GM10847 (cell line): ENCODE data around the gene YIPF6.

ENCODE experiments used
- POLR2A ChIP-seq: IDR thresholded peaks from 2 replicates; pipeline ENCODE4 v1.6.1; 2011; ENCODE audit not compliant: insufficient read length; ENCODE audit errors: extremely low read depth

YIPF6 gene, protein sequence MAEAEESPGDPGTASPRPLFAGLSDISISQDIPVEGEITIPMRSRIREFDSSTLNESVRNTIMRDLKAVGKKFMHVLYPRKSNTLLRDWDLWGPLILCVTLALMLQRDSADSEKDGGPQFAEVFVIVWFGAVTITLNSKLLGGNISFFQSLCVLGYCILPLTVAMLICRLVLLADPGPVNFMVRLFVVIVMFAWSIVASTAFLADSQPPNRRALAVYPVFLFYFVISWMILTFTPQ

DNA sequence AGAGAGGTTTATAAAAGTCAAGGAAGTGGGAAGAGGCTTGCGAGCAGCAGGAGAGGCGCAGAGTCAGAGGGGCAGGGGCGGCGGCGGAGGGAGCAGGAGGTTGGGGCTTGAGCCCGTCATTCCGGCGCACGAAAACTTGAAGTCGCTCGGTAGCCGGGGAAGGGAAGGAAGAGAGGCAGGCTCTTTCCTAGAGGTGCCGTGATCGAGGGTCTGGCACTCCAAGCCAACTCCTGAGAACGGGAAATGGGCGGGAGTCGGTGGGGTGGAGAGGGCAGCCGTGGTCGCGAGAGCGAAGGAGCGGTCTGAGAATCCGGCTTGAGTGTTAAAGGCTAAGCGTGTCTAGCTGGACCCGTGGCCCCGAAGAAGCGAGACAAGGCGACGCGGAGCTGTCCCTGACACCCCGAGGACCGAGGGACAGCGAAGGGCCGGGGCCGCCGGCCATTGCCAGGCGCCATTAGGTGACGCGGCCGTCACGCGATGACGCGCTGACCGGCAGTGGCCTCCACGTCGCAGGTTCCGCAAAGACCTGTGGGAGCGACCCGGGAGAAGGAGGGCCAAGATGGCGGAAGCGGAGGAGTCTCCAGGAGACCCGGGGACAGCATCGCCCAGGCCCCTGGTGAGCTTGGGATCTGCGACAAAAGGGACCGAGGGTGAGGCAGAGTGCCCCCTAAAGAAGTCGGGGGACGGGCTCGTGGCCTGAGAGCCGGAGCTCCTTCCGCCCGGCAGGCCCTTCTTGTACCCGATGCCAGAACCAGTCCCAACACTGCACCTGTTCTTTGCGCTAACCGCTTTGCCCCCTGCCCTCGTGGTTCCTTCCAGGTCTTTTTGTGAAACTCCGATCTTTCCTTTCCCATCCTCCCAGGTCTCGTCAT, at the start of gene YIPF6:
YIPF6 (plus strand) TSS at position 544 of the 872 bp plus-strand sequence; CDS start at position 560, 16 bp downstream.
- TF ChIP-seq POLR2A = peak; percentile 82

DNA sequence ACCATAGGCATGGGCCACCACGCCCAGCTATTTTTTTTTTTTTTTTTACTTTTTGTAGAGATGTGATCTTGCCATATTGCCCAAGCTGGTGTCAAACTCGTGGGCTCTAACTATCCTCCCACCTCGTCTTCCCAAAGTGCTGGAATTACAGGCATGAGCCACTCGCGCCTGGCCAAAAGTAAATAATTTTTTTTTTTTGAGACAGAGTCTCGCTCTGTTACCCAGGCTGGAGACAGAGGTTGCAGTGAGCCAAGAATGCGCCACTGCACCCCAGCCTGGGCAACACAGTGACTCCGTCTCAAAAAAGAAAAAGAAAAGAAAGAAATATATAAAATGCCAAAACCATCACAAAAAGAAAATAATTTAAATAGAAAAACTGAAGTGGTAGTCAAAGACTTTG, 47.1 kb upstream of the YIPF6 start:
- TF ChIP-seq POLR2A = no peak

DNA sequence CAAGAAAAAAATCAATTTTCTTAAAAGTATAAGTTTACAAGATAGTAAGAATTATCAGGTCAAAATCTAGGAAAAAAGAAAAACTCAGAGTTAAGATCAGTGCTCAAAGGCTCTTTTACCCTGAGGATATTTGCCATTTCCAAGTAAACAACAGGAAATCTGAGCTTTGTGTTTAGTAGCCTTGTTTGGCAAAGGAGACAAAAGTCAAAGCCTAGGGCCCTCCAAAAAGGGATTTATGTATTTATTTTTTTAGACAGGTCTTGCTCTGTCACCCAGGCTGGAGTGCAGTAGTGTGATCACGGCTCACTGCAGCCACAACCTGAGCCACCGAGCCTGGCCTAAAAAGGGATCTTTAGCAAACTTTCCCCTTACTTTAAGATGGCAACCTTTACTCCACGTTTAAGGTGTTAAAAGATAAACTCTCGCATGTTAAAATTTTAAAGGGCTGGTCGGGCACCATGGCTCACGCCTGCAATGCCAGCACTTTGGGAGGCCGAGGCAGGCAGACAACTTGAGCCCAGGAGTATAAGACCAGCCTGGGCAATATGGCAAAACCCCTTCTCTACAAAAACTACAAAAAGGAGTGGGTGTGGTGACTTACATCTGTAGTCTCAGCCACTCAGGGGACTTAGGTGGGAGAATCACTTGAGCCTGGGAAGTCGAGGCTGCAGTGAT, 44.2 kb upstream of the YIPF6 start:
- no peak for TF ChIP-seq POLR2A

DNA sequence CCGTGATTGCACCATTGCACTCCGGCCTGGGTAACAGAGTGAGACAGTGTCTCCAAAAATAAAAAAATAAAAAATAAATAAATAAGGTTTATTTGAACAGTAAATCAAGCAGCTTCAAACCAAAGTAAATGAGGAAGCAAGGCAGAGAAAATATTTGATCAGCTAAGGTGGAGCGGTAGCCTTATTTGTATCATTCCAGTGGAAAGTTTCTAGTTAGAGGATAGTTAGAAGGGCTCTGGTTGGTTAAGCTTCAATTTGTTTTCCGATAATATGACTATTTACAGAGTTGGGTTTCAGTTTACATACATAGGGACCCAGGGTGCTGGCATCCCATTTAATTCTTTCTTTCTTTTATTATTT, 43.7 kb upstream of the YIPF6 start:
- no peak for TF ChIP-seq POLR2A

DNA sequence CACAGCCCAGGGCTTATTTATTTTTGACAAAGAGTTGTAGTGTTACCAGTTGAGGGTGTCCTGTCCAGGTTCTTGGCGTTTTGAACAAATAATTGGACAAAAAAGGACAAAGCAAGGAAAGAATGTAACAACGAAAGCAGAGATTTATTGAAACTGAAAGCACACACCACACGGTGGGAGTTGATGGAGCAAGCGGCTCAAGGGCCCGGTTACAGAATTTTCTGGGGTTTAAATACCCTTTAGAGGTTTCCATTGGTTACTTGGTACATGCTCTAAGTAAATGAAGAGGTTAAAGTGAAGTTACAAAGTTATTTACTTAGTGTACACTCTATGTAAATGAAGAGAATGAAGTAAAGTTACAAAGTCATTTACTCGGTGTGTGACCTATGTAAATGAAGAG, 37.8 kb upstream of the YIPF6 start:
- TF ChIP-seq POLR2A = no peak

DNA sequence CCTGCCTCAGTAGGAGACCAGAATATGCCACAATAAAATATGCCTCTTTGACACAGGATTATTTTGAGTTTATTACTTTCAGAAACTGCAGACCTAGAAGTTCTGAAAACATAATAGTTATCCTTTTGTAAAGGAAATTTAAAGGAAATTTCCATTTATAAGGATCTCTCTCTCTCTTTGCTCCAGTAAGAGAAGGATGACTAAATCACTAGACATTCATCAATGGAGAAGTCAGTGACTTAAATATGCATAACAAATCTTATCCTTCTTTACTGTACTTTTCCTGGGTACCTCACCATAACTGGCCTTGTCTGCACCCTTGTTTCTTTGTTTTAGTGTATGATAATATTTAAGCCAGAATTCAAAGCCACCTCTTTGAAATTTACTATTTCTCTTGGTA, 37.3 kb upstream of the YIPF6 start:
- TF ChIP-seq POLR2A = no peak

DNA sequence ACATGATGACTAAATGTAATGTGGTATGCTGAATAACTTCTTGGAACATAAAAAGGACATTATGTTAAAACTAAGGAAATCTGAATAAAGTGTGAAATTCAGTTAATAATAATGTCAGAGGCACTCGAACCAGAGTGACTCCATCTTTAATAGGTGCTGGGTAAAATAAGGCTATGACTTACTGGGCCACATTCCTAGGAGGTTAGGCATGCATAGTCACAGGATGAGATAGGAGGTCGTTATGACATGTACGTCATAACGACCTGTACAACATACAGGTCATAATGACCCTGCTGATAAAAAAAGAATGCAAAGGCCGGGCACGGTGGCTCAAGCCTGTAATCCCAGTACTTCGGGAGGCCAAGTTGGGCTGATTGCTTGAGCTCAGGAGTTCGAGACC, 36.7 kb upstream of the YIPF6 start:
- no peak for TF ChIP-seq POLR2A

DNA sequence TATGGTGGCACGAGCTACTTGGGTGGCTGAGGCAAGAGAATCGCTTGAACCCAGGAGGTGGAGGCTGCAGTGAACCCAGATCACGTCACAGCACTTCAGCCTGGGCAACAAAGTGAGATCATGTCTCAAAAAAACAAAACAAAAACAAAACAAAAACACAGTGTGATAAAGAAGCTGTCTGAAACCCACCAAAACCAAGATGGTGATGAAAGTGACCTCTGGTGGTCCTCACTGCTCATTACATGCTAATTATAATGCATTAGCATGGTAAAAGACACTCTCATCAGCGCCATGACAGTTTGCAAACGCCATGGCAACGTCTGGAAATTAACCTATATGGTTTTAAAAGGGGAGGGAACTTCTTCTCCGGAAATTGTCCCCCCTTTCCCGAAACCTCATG, 36.2 kb upstream of the YIPF6 start:
- TF ChIP-seq POLR2A = no peak

DNA sequence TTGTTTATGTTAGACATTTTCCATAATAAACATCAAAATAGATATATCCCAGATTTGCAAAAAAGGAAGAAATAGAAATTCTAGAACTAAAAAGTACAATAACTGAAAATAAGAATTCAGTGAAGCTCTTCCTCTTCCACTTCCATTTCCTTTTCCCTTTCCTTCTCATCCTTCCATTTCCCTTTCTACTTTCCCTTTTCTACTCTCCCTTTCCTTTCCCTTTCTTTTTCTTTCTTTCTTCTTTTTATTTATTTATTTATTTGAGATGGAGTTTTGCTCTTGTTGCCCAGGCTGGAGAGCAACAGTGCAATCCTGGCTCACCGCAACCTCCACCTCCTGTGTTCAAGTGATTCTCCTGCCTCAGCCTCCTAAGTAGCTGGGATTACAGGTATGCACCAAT, 35.0 kb upstream of the YIPF6 start:
- TF ChIP-seq POLR2A = no peak

DNA sequence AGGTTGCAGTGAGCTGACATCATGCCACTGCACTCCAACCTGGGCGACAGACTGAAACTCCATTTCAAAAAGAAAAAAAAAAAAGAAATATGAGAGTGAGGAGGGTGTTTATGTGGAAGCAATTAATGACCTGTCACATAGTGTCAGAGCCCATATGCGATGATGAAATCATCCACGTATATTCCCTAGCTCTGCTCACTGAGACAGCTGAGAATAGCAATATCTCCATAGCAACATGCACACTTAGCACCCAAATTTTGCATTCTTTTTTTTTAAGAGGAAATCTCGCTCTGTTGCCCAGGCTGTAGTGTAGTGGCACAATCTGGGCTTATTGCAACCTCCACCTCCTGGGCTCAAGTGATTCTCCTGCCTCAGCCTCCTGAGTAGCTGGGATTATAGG, 34.1 kb upstream of the YIPF6 start:
- TF ChIP-seq POLR2A = no peak

DNA sequence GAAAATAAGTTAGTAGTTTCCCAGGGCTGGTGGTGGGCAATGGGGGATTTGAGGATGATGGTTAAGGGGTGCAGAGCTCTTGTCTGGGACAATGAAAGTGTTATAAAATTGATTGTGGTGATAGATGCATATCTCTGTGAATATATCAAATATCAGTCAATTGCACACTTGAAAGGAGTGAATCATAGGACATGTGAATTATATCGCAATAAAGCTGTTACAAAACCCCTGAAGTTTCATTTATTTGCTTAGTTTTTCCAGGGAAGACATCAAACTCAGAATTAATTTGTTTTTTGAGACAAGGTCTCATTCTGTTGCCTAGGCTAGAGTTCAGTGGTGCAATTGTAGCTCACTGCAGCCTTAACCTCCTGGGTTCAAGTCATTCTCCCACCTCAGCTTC, 17.9 kb upstream of the YIPF6 start:
- TF ChIP-seq POLR2A = no peak

DNA sequence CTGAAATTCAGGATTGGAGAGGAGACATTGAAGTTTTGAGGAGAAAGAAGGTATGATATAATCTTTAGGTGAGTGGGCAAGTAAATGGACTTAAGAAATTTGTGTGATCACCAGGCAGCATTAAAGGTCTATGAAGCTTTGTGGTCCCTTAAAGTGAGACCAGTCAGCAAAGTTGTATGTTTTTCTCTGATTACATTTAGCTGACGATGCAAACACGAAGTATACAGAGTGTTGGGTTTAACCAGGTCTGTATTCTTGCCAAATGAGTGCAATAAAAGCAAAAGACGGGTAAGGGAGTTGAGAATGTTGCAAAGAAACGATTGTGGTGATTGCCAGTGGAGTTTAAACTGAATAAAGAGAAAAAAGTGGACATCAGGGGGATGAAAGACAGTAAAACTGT, 11.6 kb upstream of the YIPF6 start:
- no peak for TF ChIP-seq POLR2A

DNA sequence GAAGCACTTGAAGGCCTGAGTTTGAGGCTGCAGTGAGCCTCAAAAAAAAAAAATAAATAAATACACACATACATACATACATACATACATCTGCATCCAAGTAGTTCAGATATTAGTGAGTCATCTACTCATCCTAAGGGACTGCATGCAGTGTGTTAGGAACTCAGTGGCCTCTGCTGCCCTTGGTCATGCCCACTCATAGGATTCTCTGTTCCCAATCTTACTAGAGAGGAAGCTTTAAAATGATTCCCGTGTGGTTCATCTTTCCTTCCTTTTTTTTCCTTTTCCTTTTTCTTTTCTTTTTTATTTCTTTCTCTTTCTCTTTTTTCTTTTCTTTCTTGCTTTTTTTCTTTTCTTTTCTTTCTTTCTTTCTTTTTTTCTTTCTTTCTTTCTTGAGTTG, 10.9 kb upstream of the YIPF6 start:
- TF ChIP-seq POLR2A = no peak

DNA sequence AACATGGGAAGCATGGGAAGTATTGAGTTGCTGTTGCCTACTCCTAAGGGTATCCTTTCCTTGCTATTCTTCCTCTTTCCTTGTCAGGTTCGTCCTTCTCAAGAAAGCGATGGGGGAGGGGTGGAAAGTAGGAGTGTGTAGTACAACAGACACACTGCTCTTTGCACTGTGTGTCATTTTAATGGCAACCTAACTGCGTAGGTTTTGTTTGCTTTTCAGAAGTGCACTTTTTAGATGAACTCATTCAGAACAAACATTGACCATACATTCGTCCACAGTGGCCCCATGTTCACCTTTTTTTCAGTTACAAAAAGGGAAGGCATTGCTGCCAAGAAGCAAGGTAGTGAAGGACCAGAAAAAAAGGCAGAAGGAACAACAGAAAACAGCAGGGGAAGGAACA, 10.2 kb upstream of the YIPF6 start:
- no peak for TF ChIP-seq POLR2A

DNA sequence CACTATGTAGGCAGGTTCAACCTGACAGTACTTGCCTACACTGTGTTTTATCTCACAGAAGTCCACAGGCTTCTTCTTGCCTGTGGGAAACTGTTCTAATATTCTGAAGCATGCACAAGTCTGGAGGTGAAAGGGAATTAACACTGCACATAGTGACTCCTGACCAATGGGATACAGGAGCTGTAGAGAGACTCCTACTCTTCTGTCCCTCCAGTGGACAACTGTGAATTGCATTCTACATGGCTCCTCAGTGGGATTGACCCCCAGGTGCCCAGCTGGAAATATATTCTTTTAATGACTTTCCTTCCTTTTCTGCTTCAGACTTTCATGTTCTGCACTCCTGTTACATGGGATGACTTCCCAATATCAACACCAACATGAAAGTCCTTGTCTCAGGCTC, 8.2 kb upstream of the YIPF6 start:
- no peak for TF ChIP-seq POLR2A

DNA sequence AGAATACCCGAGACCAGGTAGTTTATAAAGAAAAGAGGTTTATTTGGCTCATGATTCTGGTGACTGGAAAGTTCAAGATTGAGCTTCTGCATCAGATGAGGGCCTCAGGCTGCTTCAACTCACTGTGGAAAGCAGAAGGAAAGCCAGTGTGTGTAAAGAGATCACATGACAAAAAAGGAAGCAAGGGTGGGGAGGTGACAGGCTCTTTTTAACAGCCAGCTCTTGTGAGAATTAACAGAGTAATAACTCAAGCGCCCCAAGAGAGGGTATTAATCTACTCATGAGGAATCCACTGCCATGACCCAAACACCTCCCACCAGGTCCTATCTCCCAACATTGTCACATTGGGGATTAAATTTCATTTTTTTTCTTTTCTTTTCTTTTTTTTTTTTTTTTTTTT, 6.3 kb upstream of the YIPF6 start:
- TF ChIP-seq POLR2A = no peak
